Liver (tissue), 9 donors: ENCODE data around the gene PARP3. TPM values are rescaled to one million over a fixed set of nuclear protein-coding genes. Genes with fewer than 3 reads are reported as not detected.

Experiments
- DNase-seq: peaks from one replicate; pipeline ENCODE4 v3.0.0-alpha.2; 2017; ENCODE audit warnings: low spot score
- H3K27ac ChIP-seq, 2 donors: one replicate each; pipeline ENCODE4 v1.7.0; 2013; ENCODE audit warnings: inconsistent platforms in 2 of 2, low read length in 2 of 2, control low read depth in 1 of 2, low read depth in 1 of 2, mild to moderate bottlenecking in 1 of 2
- H3K27me3 ChIP-seq, 4 donors: one replicate each; pipeline versions ENCODE4 v1.6.1 to v1.7.0; 2013; ENCODE audit warnings: low read length in 3 of 4, inconsistent platforms in 1 of 4, mild to moderate bottlenecking in 1 of 4, moderate library complexity in 1 of 4; ENCODE audit not compliant: control insufficient read depth in 4 of 4, insufficient read depth in 4 of 4
- H3K36me3 ChIP-seq, 4 donors: one replicate each; pipeline versions ENCODE4 v1.6.1 to v1.7.0; 2013; ENCODE audit warnings: low read length in 3 of 4, mild to moderate bottlenecking in 3 of 4, low read depth in 1 of 4, moderate library complexity in 1 of 4; ENCODE audit not compliant: control insufficient read depth in 4 of 4, insufficient read depth in 3 of 4
- H3K4me1 ChIP-seq, 4 donors: one replicate each; pipeline versions ENCODE4 v1.6.1 to v1.7.0; 2013; ENCODE audit warnings: low read length in 3 of 4, mild to moderate bottlenecking in 3 of 4, moderate library complexity in 1 of 4; ENCODE audit not compliant: control insufficient read depth in 4 of 4, insufficient read depth in 4 of 4
- H3K4me3 ChIP-seq, 3 donors: one replicate each; pipeline versions ENCODE4 v1.6.1 to v1.7.0; 2013; ENCODE audit warnings: low read length in 3 of 3, control low read depth in 1 of 3, low read depth in 1 of 3, mild to moderate bottlenecking in 1 of 3
- H3K9ac ChIP-seq, 2 donors: one replicate each; pipeline ENCODE4 v1.7.0; 2013; ENCODE audit warnings: low read length in 2 of 2, mild to moderate bottlenecking in 2 of 2, moderate library complexity in 2 of 2, control low read depth in 1 of 2, low read depth in 1 of 2
- H3K9me3 ChIP-seq, 4 donors: one replicate each; pipeline versions ENCODE4 v1.6.1 to v1.7.0; 2013; ENCODE audit warnings: low read length in 3 of 4; ENCODE audit not compliant: control insufficient read depth in 4 of 4
- EGR1 ChIP-seq, 2 donors: IDR thresholded peaks; 2 replicates each; pipeline ENCODE4 v1.6.1; 2016 to 2018; ENCODE audit warnings: antibody characterized with exemption in 2 of 2, low read depth in 2 of 2
- GABPA ChIP-seq, 2 donors: IDR thresholded peaks in 1 of 2; conservative IDR thresholded peaks in 1 of 2; 2 replicates each; pipeline ENCODE4 v1.6.1; 2016; ENCODE audit warnings: antibody characterized with exemption in 2 of 2, mild to moderate bottlenecking in 1 of 2, moderate library complexity in 1 of 2
- HNF4A ChIP-seq, 2 donors: conservative IDR thresholded peaks; 2 replicates each; pipeline ENCODE4 v1.6.1; 2016; ENCODE audit warnings: antibody characterized with exemption in 2 of 2, mild to moderate bottlenecking in 2 of 2
- HNF4G ChIP-seq: IDR thresholded peaks from 2 replicates; pipeline ENCODE4 v1.6.1; 2016; ENCODE audit warnings: antibody characterized with exemption
- JUND ChIP-seq, 2 donors: IDR thresholded peaks; 2 replicates each; pipeline ENCODE4 v1.6.1; 2016; ENCODE audit warnings: antibody characterized with exemption in 2 of 2
- NR2F2 ChIP-seq: IDR thresholded peaks from 2 replicates; pipeline ENCODE4 v1.6.1; 2016; ENCODE audit warnings: antibody characterized with exemption
- RAD21 ChIP-seq, 2 donors: IDR thresholded peaks; 2 replicates each; pipeline ENCODE4 v1.6.1; 2016; ENCODE audit warnings: antibody characterized with exemption in 2 of 2, mild to moderate bottlenecking in 2 of 2
- TAF1 ChIP-seq: conservative IDR thresholded peaks from 2 replicates; pipeline ENCODE4 v1.6.1; 2016; ENCODE audit warnings: antibody characterized with exemption, mild to moderate bottlenecking
- YY1 ChIP-seq: IDR thresholded peaks from 2 replicates; pipeline ENCODE4 v1.6.1; 2016; ENCODE audit warnings: antibody characterized with exemption, mild to moderate bottlenecking
- WGBS: extraction: QIAGEN DNeasy Blood & Tissue Kit; methylation state at CpG from one replicate; pipeline ENCODE4 v1.1.7; 2013; 5-methylcytosine and 5-hydroxymethylcytosine counted together
- polyA plus RNA-seq, 2 donors: library from polyadenylated mRNA; stranded (reverse) in 1 of 2; unstranded in 1 of 2; fragments of 200-250 nt in 1 of 2; fragments of >200 nt in 1 of 2; fragmentation: Nextera tagmentation in 1 of 2; extraction: Ambion mirVana in 1 of 2; gene quantifications; one replicate each; pipeline versions ENCODE4 v1.2.1 to v1.2.3, GENCODE V29; 2013 to 2015
- total RNA-seq, 2 donors: library from RNA; depleted of rRNA; stranded (reverse); fragments of >200 nt; gene quantifications; one replicate each; pipeline ENCODE4 v1.2.3, GENCODE V29; 2014
- TF ChIP-seq, protein P1 (sequence below): IDR thresholded peaks from 2 replicates; pipeline ENCODE4 v1.6.1; 2016; ENCODE audit warnings: antibody characterized with exemption, mild to moderate bottlenecking
- TF ChIP-seq, protein P2 (sequence below): IDR thresholded peaks from 2 replicates; pipeline ENCODE4 v1.6.1; 2016; ENCODE audit warnings: antibody characterized with exemption
- TF ChIP-seq, protein P3 (sequence below): fragments of 150-350 bp; IDR thresholded peaks from 2 replicates; pipeline ENCODE4 v1.5.1; 2017; ENCODE audit warnings: improper control_type of control experiment, low read depth, low read length; ENCODE audit not compliant: missing input control
- TF ChIP-seq, protein P4 (sequence below): IDR thresholded peaks from 2 replicates; pipeline ENCODE4 v1.6.1; 2016; ENCODE audit warnings: antibody characterized with exemption
- donor health status: healthy.
- donor health status: healthy.
- donor health status: healthy.
- donor health status: healthy.
- donor health status: healthy.

PARP3 gene
- total and polyA plus RNA-seq, 4 donors: 1.5 to 21.4 (median 12.7) TPM

DNA sequence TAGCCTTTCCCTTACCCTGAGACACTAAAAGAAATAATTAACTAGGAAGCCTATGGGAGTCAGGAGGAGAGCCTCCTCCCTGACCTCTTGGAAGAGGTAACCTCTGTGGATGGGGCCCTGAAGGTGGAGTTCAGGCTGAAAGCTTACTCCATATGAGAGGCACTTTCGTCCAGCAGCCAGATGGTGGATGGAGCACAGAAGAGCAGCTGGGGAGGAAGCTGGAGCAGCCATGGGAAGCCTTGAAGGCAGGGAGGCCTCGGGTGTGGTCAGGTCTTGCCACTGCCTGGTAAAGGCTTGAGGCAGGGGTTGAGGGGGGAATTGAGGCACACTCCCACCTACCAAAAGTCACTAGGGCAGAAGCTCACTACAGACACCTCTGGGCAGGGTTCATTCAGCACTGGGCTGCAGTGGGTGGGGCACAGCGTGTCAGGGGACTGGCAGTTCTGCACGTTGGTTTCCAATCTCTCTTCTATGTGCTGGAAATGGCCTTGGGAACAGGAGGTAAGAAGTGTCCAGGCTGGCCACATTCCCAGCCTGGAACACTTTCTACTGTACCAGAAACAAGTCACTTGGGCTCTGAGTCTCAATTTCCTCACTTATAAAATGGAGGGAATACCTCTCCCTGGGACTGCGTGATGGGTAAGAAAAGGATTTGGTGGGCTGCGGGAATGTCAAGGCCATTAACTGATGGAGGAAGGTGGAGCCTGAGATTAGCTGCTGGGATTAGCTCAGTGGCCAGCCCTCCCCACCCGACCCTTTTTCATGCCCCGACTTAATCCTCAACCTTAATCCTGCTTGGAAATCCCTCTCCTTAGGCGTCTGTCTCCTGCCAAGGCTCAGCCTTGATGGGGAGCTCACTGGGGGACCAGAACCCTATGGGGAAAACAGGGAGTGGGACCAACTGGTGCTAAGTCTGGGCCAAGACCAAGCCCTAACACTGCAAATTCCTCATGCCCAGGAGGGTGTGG is 19.7 kb downstream of the PARP3 start:
- peaks cover 0 to 2% (median 0%) of the 10 kb centered on the region in 4 donors for H3K36me3 ChIP-seq
- no peak overlapping the region for H3K27ac ChIP-seq
- no peaks in the 10 kb centered on the region for H3K27me3 ChIP-seq
- TF ChIP-seq GABPA (IDR thresholded peaks at IDR 0.05 in 1 of 2, conservative IDR thresholded peaks at IDR 0.05 in 1 of 2) (no peak), TAF1 (no peak), RAD21 (IDR thresholded peaks at IDR 0.05) (no peak), JUND (IDR thresholded peaks at IDR 0.05) (no peak), NR2F2 (no peak), YY1 (no peak)
- TF ChIP-seq, protein P1, sequence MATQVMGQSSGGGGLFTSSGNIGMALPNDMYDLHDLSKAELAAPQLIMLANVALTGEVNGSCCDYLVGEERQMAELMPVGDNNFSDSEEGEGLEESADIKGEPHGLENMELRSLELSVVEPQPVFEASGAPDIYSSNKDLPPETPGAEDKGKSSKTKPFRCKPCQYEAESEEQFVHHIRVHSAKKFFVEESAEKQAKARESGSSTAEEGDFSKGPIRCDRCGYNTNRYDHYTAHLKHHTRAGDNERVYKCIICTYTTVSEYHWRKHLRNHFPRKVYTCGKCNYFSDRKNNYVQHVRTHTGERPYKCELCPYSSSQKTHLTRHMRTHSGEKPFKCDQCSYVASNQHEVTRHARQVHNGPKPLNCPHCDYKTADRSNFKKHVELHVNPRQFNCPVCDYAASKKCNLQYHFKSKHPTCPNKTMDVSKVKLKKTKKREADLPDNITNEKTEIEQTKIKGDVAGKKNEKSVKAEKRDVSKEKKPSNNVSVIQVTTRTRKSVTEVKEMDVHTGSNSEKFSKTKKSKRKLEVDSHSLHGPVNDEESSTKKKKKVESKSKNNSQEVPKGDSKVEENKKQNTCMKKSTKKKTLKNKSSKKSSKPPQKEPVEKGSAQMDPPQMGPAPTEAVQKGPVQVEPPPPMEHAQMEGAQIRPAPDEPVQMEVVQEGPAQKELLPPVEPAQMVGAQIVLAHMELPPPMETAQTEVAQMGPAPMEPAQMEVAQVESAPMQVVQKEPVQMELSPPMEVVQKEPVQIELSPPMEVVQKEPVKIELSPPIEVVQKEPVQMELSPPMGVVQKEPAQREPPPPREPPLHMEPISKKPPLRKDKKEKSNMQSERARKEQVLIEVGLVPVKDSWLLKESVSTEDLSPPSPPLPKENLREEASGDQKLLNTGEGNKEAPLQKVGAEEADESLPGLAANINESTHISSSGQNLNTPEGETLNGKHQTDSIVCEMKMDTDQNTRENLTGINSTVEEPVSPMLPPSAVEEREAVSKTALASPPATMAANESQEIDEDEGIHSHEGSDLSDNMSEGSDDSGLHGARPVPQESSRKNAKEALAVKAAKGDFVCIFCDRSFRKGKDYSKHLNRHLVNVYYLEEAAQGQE: no peak
- H3K4me3 ChIP-seq: no peak overlapping the region
- no peaks in the 10 kb centered on the region for H3K9me3 ChIP-seq
- no peak for DNase-seq
- WGBS: 79% methylated on average over 9 of the region's 9 CpGs
- no peak overlapping the region for H3K9ac ChIP-seq
- peaks cover 0 to 19% (median 10%) of the 10 kb centered on the region in 4 donors for H3K4me1 ChIP-seq

DNA sequence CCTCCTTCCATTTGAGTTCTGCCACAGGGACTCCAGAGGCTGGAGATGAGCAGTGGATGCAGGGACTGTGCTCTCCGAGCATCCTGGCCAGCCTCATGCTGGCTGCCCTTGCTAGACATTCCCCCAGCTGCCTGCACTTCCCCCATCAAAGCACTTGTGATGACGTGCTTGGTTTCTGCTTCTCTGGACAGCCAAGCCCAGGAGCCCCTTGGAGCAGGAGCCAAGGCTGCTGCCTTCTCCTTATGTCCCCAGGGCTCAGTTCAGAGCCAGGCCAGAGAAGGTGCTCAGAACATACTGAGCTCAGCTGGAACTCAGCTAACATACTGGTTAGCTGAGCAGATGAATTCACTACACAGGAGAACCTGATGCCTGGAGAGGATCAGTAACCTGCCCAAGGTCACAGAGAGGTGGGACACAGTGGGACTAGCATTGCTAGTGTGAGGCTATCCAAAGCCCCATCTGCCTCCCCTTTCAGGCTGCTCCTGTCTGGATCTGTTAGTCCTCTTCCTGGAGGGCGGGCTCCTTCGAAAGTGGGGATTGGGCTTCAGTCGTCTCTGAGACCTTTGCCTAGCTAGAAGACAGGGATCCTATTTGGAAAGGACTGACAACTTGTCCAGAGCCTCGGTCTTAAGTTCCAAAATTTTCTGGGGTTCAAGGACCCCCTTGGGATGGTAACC is 20.8 kb downstream of the PARP3 start:
- no peak overlapping the region for H3K27ac ChIP-seq
- H3K4me1 ChIP-seq: peaks cover 2 to 20% (median 14%) of the 10 kb centered on the region in 4 donors
- 90% methylated on average over 6 of the region's 6 CpGs for WGBS
- H3K9me3 ChIP-seq: no peaks in the 10 kb centered on the region
- no peaks in the 10 kb centered on the region for H3K27me3 ChIP-seq
- H3K36me3 ChIP-seq: peaks cover 0 to 2% (median 0%) of the 10 kb centered on the region in 4 donors
- no peak for TF ChIP-seq HNF4A (conservative IDR thresholded peaks at IDR 0.05)
- TF ChIP-seq, protein P2, sequence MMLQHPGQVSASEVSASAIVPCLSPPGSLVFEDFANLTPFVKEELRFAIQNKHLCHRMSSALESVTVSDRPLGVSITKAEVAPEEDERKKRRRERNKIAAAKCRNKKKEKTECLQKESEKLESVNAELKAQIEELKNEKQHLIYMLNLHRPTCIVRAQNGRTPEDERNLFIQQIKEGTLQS: no peak
- TF ChIP-seq, protein P3, sequence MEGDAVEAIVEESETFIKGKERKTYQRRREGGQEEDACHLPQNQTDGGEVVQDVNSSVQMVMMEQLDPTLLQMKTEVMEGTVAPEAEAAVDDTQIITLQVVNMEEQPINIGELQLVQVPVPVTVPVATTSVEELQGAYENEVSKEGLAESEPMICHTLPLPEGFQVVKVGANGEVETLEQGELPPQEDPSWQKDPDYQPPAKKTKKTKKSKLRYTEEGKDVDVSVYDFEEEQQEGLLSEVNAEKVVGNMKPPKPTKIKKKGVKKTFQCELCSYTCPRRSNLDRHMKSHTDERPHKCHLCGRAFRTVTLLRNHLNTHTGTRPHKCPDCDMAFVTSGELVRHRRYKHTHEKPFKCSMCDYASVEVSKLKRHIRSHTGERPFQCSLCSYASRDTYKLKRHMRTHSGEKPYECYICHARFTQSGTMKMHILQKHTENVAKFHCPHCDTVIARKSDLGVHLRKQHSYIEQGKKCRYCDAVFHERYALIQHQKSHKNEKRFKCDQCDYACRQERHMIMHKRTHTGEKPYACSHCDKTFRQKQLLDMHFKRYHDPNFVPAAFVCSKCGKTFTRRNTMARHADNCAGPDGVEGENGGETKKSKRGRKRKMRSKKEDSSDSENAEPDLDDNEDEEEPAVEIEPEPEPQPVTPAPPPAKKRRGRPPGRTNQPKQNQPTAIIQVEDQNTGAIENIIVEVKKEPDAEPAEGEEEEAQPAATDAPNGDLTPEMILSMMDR: no peak
- no peak for TF ChIP-seq JUND (IDR thresholded peaks at IDR 0.05)
- TF ChIP-seq EGR1 (IDR thresholded peaks at IDR 0.05; ENCODE audit: low read depth in 2 of 2): no peak
- no peak for TF ChIP-seq HNF4G
- TF ChIP-seq TAF1: no peak
- TF ChIP-seq, protein P4, sequence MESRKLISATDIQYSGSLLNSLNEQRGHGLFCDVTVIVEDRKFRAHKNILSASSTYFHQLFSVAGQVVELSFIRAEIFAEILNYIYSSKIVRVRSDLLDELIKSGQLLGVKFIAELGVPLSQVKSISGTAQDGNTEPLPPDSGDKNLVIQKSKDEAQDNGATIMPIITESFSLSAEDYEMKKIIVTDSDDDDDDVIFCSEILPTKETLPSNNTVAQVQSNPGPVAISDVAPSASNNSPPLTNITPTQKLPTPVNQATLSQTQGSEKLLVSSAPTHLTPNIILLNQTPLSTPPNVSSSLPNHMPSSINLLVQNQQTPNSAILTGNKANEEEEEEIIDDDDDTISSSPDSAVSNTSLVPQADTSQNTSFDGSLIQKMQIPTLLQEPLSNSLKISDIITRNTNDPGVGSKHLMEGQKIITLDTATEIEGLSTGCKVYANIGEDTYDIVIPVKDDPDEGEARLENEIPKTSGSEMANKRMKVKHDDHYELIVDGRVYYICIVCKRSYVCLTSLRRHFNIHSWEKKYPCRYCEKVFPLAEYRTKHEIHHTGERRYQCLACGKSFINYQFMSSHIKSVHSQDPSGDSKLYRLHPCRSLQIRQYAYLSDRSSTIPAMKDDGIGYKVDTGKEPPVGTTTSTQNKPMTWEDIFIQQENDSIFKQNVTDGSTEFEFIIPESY: no peak
- no peak for TF ChIP-seq NR2F2
- no peak overlapping the region for H3K9ac ChIP-seq
- no peak overlapping the region for H3K4me3 ChIP-seq
- no peak for DNase-seq
